ENCODE data around the gene HIGD1A. TPM values are rescaled to one million over a fixed set of nuclear protein-coding genes. Genes with fewer than 3 reads are reported as not detected.
A peak's percentile ranks its signal among the peaks of the same experiment; 100 is the strongest.

Gene HIGD1A
- total RNA-seq (2022) (108 and 112 TPM in 2 replicates), Bru-seq, nascent RNA (percentile 98 among the genes with signal in this experiment), BruChase-seq, experiment 1, labeled RNA remaining after a 2-hour chase (percentile 100 among the genes with signal in this experiment), BruChase-seq, experiment 2, labeled RNA remaining after a 6-hour chase (percentile 100 among the genes with signal in this experiment)
- long read RNA-seq, transcript HIGD1A-201 (4 exons, 1,373 nt), result major isoform, 560 of 588 reads
- long read RNA-seq, transcript HIGD1A-202 (4 exons, 1,322 nt), result minor isoform, 12 of 588 reads
- long read RNA-seq, partial matches to known transcripts, result 2 of 588 reads
- long read RNA-seq, other reads (novel, unspliced or antisense), result 11 of 588 reads

DNA sequence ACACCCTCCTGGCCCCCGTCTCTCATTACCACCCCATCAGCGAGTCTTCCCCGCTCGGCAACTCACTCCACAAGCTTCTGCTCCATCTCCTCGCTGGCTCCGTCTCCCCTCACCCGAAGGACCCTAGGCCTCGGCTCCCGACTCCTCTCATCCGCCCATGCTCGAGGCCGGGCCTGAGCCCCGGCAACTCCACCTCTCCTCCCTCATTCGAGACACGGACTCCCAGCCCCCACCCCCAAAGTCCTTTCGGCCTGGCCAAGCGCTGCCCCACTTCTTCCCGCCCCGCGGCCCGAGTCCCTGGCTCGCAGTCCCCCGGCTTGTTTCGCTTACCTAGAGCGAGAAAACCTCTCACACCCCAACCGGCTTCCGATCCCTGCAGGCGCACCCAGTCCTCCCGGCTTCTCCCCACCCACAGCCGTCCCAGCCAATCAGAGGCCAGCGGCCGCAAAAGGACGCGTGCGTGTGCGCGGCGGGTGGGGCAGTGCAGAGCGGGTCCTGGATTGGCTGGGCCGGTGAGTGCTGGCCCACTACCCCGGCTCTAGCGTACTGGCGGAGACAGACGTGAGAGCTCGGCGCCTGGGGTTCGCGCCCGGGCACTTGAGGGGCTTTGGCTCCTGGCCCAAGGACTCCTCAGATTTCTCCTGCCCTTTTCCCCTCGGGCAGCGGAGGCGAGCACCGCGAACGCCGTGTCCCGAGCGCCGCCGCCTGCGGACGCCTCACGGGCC lies at the start of gene HIGD1A:
Gene HIGD1A, minus strand, starts transcription at position 385 of the 725 bp plus-strand sequence. CDS start 10,237 bp downstream, outside the sequence.
- POLR2A ChIA-PET, result interaction anchor here (0.6 to 1.7 kb wide), 4 partner anchors 17 to 1602 kb away, joined by 3 to 8 read pairs (median 4); partner anchors contain the start of gene TCAIM
- Histone ChIP-seq H3K4me3 (ENCODE audit: low read depth, low read length) (peak within 1 kb of the TSS; percentile 96), H3K27me3 (replicated peaks; ENCODE audit: control insufficient read depth, insufficient read depth, low read length) (no peaks in the 10 kb centered on the region), H3K4me1 (peaks cover 28% of the 10 kb centered on the region), H3K9me3 (peaks cover 6% of the 10 kb centered on the region; the same call in 1 of the 2 replicates), H3K36me3 (ENCODE audit: control insufficient read depth, insufficient read depth, low read length) (no peaks in the 10 kb centered on the region; the same call in 1 of the 2 replicates)
- peak; percentile 95 to 96 for DNase-seq
- H3K9me3 Mint-ChIP-seq (ENCODE audit: unreplicated experiment), result no peaks in the 10 kb centered on the region
- H3K4me3 Mint-ChIP-seq (ENCODE audit: unreplicated experiment), result peak within 1 kb of the TSS; percentile 94
- TF ChIP-seq, protein P1, sequence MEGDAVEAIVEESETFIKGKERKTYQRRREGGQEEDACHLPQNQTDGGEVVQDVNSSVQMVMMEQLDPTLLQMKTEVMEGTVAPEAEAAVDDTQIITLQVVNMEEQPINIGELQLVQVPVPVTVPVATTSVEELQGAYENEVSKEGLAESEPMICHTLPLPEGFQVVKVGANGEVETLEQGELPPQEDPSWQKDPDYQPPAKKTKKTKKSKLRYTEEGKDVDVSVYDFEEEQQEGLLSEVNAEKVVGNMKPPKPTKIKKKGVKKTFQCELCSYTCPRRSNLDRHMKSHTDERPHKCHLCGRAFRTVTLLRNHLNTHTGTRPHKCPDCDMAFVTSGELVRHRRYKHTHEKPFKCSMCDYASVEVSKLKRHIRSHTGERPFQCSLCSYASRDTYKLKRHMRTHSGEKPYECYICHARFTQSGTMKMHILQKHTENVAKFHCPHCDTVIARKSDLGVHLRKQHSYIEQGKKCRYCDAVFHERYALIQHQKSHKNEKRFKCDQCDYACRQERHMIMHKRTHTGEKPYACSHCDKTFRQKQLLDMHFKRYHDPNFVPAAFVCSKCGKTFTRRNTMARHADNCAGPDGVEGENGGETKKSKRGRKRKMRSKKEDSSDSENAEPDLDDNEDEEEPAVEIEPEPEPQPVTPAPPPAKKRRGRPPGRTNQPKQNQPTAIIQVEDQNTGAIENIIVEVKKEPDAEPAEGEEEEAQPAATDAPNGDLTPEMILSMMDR (IDR thresholded peaks at IDR 0.05; ENCODE audit: insufficient read depth in 1 of 2, low read depth in 1 of 2, low read length in 1 of 2, severe bottlenecking in 1 of 2, unreplicated experiment in 1 of 2), result no peak
- peaks cover 15% of the 10 kb centered on the region for H3K4me1 Mint-ChIP-seq (ENCODE audit: low read depth, unreplicated experiment)
- no TSS peak for BruUV-seq (replicated peaks)
- CTCF ChIA-PET, result interaction anchor here (1.5 to 1.7 kb wide), 3 partner anchors 25 to 35 kb away, joined by 3 to 5 read pairs (median 4); no protein-coding TSS in a partner anchor
- peak within 1 kb of the TSS; percentile 95 for H3K27ac Mint-ChIP-seq (ENCODE audit: unreplicated experiment)
- no peaks in the 10 kb centered on the region for H3K27me3 Mint-ChIP-seq (ENCODE audit: insufficient read depth, unreplicated experiment)
- intact Hi-C loops (cut with micrococcal nuclease; ENCODE audit: unreplicated experiment), result no loop called here
- peaks cover 25% of the 10 kb centered on the region for H3K36me3 Mint-ChIP-seq (ENCODE audit: insufficient read depth, unreplicated experiment)

GRCh38 chr3:42853739-42854302 lies 49.5 kb upstream of the HIGD1A start:
- peaks cover 3% of the 10 kb centered on the region for H3K27me3 Mint-ChIP-seq (ENCODE audit: insufficient read depth, unreplicated experiment)
- H3K4me1 ChIP-seq, result peaks cover 9% of the 10 kb centered on the region; the same call in 1 of the 2 replicates
- no peaks in the 10 kb centered on the region for H3K36me3 Mint-ChIP-seq (ENCODE audit: insufficient read depth, unreplicated experiment)
- POLR2A ChIA-PET, result no interaction called here
- no peaks in the 10 kb centered on the region for H3K9me3 ChIP-seq
- peaks cover 6% of the 10 kb centered on the region for H3K4me1 Mint-ChIP-seq (ENCODE audit: low read depth, unreplicated experiment)
- H3K36me3 ChIP-seq (ENCODE audit: control insufficient read depth, insufficient read depth, low read length), result no peaks in the 10 kb centered on the region
- no peak overlapping the region for H3K27ac Mint-ChIP-seq (ENCODE audit: unreplicated experiment)
- TF ChIP-seq, protein P1 (IDR thresholded peaks at IDR 0.05; ENCODE audit: insufficient read depth in 1 of 2, low read depth in 1 of 2, low read length in 1 of 2, severe bottlenecking in 1 of 2, unreplicated experiment in 1 of 2), result no peak
- H3K9me3 Mint-ChIP-seq (ENCODE audit: unreplicated experiment), result no peaks in the 10 kb centered on the region
- intact Hi-C loops (cut with micrococcal nuclease; ENCODE audit: unreplicated experiment), result no loop called here
- BruUV-seq (replicated peaks), result no TSS peak
- no peak for DNase-seq
- H3K4me3 ChIP-seq (ENCODE audit: low read depth, low read length), result no peak overlapping the region
- no peaks in the 10 kb centered on the region for H3K27me3 ChIP-seq (replicated peaks; ENCODE audit: control insufficient read depth, insufficient read depth, low read length)
- CTCF ChIA-PET, result no interaction called here
- H3K4me3 Mint-ChIP-seq (ENCODE audit: unreplicated experiment), result no peak overlapping the region

DNA sequence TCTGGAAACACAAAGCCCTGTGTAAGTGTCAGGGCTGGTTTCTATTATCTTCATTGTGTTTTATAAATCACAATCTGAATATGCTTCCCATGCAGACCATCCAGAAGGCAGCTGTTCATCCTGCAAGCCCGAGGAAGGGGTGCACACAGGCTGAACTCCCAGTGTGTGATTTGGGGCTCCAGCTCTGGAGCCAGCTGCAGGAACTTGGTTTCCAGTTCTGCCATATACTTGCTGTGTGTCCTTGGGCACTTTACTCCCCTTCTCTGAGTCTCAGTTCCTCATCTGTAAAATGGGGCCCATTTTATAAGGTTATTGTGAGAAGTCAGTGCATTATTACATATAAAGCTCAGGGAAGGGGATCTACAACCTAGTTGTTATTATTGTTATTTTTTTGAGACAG lies 48.8 kb upstream of the HIGD1A start:
- BruUV-seq (replicated peaks), result no TSS peak
- Histone ChIP-seq H3K9me3 (no peaks in the 10 kb centered on the region), H3K36me3 (ENCODE audit: control insufficient read depth, insufficient read depth, low read length) (no peaks in the 10 kb centered on the region), H3K4me3 (ENCODE audit: low read depth, low read length) (no peak overlapping the region), H3K4me1 (peaks cover 9% of the 10 kb centered on the region; the same call in 1 of the 2 replicates), H3K27me3 (replicated peaks; ENCODE audit: control insufficient read depth, insufficient read depth, low read length) (no peaks in the 10 kb centered on the region)
- peaks cover 6% of the 10 kb centered on the region for H3K4me1 Mint-ChIP-seq (ENCODE audit: low read depth, unreplicated experiment)
- peaks cover 3% of the 10 kb centered on the region for H3K27me3 Mint-ChIP-seq (ENCODE audit: insufficient read depth, unreplicated experiment)
- H3K9me3 Mint-ChIP-seq (ENCODE audit: unreplicated experiment), result no peaks in the 10 kb centered on the region
- H3K36me3 Mint-ChIP-seq (ENCODE audit: insufficient read depth, unreplicated experiment), result no peaks in the 10 kb centered on the region
- TF ChIP-seq, protein P1 (IDR thresholded peaks at IDR 0.05; ENCODE audit: insufficient read depth in 1 of 2, low read depth in 1 of 2, low read length in 1 of 2, severe bottlenecking in 1 of 2, unreplicated experiment in 1 of 2), result no peak
- intact Hi-C loops (cut with micrococcal nuclease; ENCODE audit: unreplicated experiment), result no loop called here
- H3K27ac Mint-ChIP-seq (ENCODE audit: unreplicated experiment), result no peak overlapping the region
- POLR2A ChIA-PET, result no interaction called here
- no peak overlapping the region for H3K4me3 Mint-ChIP-seq (ENCODE audit: unreplicated experiment)
- DNase-seq, result no peak
- CTCF ChIA-PET, result no interaction called here

Measured in Caco-2 (cell line).